Measurements from ENCODE around the gene RABEP2.
"Not testable (repeated sequence)": the region's sequence is repeated elsewhere in the genome, so short reads cannot be mapped to it uniquely, and the experiment has no call there.

The RABEP2 gene

GRCh38 chr16:28924762-28925385 is at the start of gene RABEP2:
TSS of gene RABEP2 (minus strand) at chr16:28925238. CDS start at chr16:28925163, 75 bp downstream.
- DNase-seq (ENCODE audit: low read depth in 2 of 3, low spot score in 2 of 3) = peak; percentile 95 to 99 (median 99)

GRCh38 chr16:28974437-28975157 is 49.6 kb upstream of the RABEP2 start, which contains the start of gene SPNS1:
TSS of gene SPNS1 (plus strand) at chr16:28974778. CDS start at chr16:28975152, 374 bp downstream.
- peak; percentile 73 to 91 (median 86) for DNase-seq (ENCODE audit: low read depth in 2 of 3, low spot score in 2 of 3)

- DNase-seq (ENCODE audit: low read depth in 2 of 3, low spot score in 2 of 3) = no peak
These were observed 49.0 kb upstream of the RABEP2 start for GRCh38 chr16:28974007-28974436.

GRCh38 chr16:28969696-28970095 is 44.7 kb upstream of the RABEP2 start:
- DNase-seq (ENCODE audit: low read depth in 2 of 3, low spot score in 2 of 3) = not testable (repeated sequence)

- no peak for DNase-seq (ENCODE audit: low read depth in 2 of 3, low spot score in 2 of 3)
These were observed 42.1 kb upstream of the RABEP2 start for GRCh38 chr16:28967156-28967555.

GRCh38 chr16:28964496-28964895 is 39.5 kb upstream of the RABEP2 start:
- DNase-seq (ENCODE audit: low read depth in 2 of 3, low spot score in 2 of 3) = no peak

GRCh38 chr16:28964072-28964471 is 39.0 kb upstream of the RABEP2 start:
- DNase-seq (ENCODE audit: low read depth in 2 of 3, low spot score in 2 of 3) = no peak

GRCh38 chr16:28958836-28959235 is 33.8 kb upstream of the RABEP2 start:
- DNase-seq (ENCODE audit: low read depth in 2 of 3, low spot score in 2 of 3) = no peak

- DNase-seq (ENCODE audit: low read depth in 2 of 3, low spot score in 2 of 3) = no peak
These were observed 33.2 kb upstream of the RABEP2 start for GRCh38 chr16:28958216-28958615.

GRCh38 chr16:28951410-28951943 is 26.4 kb upstream of the RABEP2 start:
- DNase-seq (ENCODE audit: low read depth in 2 of 3, low spot score in 2 of 3) = no peak

GRCh38 chr16:28950648-28951409 is 25.8 kb upstream of the RABEP2 start, which contains the start of gene NFATC2IP:
TSS of gene NFATC2IP (plus strand) at chr16:28950937. CDS start at chr16:28951012, 75 bp downstream.
- DNase-seq (ENCODE audit: low read depth in 2 of 3, low spot score in 2 of 3) = peak; percentile 98 to 99 (median 99)

- no peak for DNase-seq (ENCODE audit: low read depth in 2 of 3, low spot score in 2 of 3)
These were observed 21.6 kb upstream of the RABEP2 start for GRCh38 chr16:28946681-28947080.

GRCh38 chr16:28943281-28943680 is 18.2 kb upstream of the RABEP2 start:
- no peak for DNase-seq (ENCODE audit: low read depth in 2 of 3, low spot score in 2 of 3)

- not testable (repeated sequence) for DNase-seq (ENCODE audit: low read depth in 2 of 3, low spot score in 2 of 3)
These were observed 14.8 kb upstream of the RABEP2 start for GRCh38 chr16:28939825-28940224.

- no peak for DNase-seq (ENCODE audit: low read depth in 2 of 3, low spot score in 2 of 3)
These were observed 13.7 kb upstream of the RABEP2 start for GRCh38 chr16:28938721-28939120.

- no peak for DNase-seq (ENCODE audit: low read depth in 2 of 3, low spot score in 2 of 3)
These were observed 12.3 kb upstream of the RABEP2 start for GRCh38 chr16:28937222-28937876.

- DNase-seq (ENCODE audit: low read depth in 2 of 3, low spot score in 2 of 3) = no peak
These were observed 11.7 kb upstream of the RABEP2 start for GRCh38 chr16:28936784-28937155.

- peak; percentile 61 to 76 (median 66) for DNase-seq (ENCODE audit: low read depth in 2 of 3, low spot score in 2 of 3)
These were observed 11.1 kb upstream of the RABEP2 start for GRCh38 chr16:28935924-28936783.

- no peak for DNase-seq (ENCODE audit: low read depth in 2 of 3, low spot score in 2 of 3)
These were observed 10.3 kb upstream of the RABEP2 start for GRCh38 chr16:28935346-28935745.

- DNase-seq (ENCODE audit: low read depth in 2 of 3, low spot score in 2 of 3) = no peak
These were observed 8.1 kb upstream of the RABEP2 start for GRCh38 chr16:28933171-28933570.
